GM13977 (cell line): ENCODE measurements around the gene SLC10A7.

Experiments used
- DNase-seq: peaks from one replicate; pipeline ENCODE4 v3.0.0; 2012; ENCODE audit warnings: low spot score
- in situ Hi-C: fragments of 300-500 bp; cut with MboI; formaldehyde crosslinking; loops from one replicate; pipeline ENCODE4 v1.12.0; 2022; ENCODE audit warnings: low sequenced_read_pairs, low pct_unique_long_range_greater_than_20kb, mixed read lengths, inconsistent platforms; ENCODE audit not compliant: unreplicated experiment
- TF ChIP-seq, protein P1 (sequence below): IDR thresholded peaks from 2 replicates; pipeline ENCODE4 v1.5.1; 2012; ENCODE audit warnings: mild to moderate bottlenecking, control low read depth; ENCODE audit not compliant: insufficient read depth; ENCODE audit errors: extremely low read depth, missing control alignments

The SLC10A7 gene

DNA sequence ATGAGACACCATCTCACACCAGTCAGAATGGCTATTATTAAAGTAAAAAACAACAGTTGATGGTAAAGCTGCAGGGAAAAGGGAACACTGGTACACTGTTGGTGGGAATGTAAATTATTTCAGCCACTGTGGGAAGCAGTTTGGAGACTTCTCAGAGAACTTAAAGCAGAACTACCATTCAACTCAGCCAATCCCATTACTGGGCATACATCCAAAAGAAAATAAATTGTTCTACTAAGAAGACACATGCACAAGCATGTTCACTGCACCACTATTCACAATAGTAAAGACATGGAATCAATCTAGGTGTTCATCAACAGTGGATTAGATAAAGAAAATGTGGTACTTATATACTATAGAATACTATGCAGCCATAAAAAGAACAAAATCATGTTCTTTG lies 172.4 kb downstream of the SLC10A7 start:
- no peak for DNase-seq
- TF ChIP-seq, protein P1, sequence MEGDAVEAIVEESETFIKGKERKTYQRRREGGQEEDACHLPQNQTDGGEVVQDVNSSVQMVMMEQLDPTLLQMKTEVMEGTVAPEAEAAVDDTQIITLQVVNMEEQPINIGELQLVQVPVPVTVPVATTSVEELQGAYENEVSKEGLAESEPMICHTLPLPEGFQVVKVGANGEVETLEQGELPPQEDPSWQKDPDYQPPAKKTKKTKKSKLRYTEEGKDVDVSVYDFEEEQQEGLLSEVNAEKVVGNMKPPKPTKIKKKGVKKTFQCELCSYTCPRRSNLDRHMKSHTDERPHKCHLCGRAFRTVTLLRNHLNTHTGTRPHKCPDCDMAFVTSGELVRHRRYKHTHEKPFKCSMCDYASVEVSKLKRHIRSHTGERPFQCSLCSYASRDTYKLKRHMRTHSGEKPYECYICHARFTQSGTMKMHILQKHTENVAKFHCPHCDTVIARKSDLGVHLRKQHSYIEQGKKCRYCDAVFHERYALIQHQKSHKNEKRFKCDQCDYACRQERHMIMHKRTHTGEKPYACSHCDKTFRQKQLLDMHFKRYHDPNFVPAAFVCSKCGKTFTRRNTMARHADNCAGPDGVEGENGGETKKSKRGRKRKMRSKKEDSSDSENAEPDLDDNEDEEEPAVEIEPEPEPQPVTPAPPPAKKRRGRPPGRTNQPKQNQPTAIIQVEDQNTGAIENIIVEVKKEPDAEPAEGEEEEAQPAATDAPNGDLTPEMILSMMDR, result no peak
- in situ Hi-C loops, result loop anchor here (25.0 kb wide), 1 partner anchor 738 kb away; no protein-coding TSS in a partner anchor

DNA sequence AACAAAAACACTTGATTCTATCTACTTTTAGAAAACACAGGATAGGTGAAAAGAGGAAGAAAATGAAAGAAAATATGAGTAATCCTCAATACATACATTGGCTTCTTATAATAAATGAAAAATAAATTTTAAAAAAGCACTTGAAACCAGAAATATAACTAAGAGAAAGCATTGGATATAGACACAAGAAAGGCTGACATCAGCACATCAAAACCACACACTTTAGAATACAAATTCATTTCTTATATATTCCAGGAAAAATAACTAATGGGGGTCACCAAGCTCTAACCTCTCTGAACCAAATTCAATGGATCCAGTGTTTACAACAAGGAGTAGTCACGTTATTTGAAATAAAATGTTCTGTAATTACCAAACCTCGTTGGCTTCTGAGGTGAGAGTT lies 173.9 kb downstream of the SLC10A7 start:
- in situ Hi-C loops, result loop anchor here (25.0 kb wide), 1 partner anchor 739 kb away; no protein-coding TSS in a partner anchor
- DNase-seq, result no peak
- TF ChIP-seq, protein P1, result no peak

DNA sequence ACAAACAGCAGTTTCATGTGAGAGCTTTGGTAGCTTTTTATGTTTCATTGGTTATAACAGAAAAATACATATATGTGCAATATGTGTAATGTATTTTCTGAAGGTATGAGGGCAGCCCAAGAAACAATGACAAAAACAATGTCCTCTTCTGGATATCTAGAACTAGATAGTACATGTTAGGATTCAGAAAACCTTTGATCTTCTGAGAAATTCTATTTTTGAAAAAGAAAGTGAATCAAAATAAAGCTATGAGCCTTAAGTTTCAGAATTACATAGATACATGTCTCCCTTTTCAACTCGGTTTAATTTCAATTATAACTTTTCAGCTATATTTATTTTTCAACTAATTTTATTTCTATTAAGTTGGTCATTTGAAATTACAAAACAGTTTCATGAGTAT lies 175.5 kb downstream of the SLC10A7 start:
- peak; percentile 13 for DNase-seq
- in situ Hi-C loops, result loop anchor here (25.0 kb wide), 1 partner anchor 741 kb away; no protein-coding TSS in a partner anchor
- TF ChIP-seq, protein P1, result no peak

DNA sequence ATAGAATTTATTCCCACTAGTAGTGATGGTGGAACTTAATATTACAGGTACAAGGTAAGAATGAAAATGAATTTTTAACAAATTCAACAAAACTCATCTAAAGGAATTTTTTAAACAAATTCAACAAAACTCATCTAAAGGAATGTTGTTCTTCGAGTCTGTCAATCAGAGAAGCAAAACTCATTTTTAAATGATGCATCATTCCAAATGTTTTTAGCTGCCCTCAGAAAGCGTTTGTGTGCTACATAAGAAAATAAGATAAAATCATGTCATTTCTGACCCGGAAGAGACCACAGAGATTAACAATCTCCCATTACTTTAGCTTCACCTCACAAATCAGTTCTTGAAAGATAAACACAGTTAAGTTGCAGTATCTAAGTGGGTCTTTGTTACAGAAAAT lies 178.0 kb downstream of the SLC10A7 start:
- in situ Hi-C loops, result loop anchor here (25.0 kb wide), 1 partner anchor 744 kb away; no protein-coding TSS in a partner anchor
- TF ChIP-seq, protein P1, result no peak

GRCh38 chr4:146343199-146343598 lies 178.5 kb downstream of the SLC10A7 start:
- in situ Hi-C loops, result loop anchor here (25.0 kb wide), 1 partner anchor 744 kb away; no protein-coding TSS in a partner anchor
- TF ChIP-seq, protein P1, result no peak
- no peak for DNase-seq

More for the DNA sequence above, 178.0 kb downstream of the SLC10A7 start:
- no peak for DNase-seq

DNA sequence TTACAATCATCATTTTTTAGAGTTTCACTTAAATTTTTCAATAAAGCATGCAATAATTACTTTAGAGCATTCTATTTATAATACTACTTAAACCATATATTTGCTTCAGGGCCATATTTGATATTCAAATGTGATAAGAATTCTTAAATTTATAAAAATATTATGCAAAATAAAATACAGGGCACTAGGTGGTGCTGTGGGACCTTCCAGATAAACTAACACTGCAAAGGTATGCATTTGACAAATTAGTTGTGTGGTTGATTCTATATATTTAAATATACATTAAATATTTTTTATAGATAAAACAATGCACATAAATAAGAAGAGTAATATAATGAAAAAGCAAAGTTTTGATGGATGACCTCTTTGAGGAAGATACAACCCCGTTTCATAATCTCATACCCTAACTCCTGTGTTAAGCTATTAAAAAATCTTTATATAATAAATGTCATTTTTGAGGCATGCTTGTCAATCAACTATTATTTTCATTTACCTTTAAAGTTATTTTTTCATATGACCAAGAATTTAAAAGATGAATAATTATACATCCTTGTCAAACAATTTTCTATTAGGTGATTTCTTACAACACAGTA lies 179.0 kb downstream of the SLC10A7 start:
- peak; percentile 21 for DNase-seq
- in situ Hi-C loops, result loop anchor here (25.0 kb wide), 1 partner anchor 745 kb away; no protein-coding TSS in a partner anchor
- TF ChIP-seq, protein P1, result peak; percentile 39
